Measurements from ENCODE around the gene EXOC4. TPM values are rescaled to one million over a fixed set of nuclear protein-coding genes. Genes with fewer than 3 reads are reported as not detected.
"Not testable (repeated sequence)": the region's sequence is repeated elsewhere in the genome, so short reads cannot be mapped to it uniquely, and the experiment has no call there.

Gene EXOC4
- total RNA-seq, 1 donor from 2014 or later, result 66.2 TPM

DNA sequence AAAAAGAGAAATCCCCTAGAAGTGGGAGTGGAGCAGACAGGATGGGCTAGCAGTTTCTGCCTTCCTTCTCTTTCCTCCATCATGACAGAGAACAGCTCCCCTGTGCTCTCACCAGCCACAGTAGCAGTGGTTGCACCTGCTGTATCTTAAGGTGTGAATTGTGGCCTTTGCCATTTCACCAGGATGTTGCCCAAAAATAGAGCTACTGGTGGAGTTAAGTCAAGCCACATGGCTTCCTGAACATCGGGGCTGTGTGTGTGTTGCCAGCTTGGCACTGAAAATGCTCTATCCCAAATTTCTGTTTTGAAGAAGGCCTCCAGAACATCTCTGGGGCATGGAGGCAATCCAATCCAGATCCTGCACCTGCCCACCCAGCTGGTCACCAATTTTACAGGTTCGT, 348.7 kb downstream of the EXOC4 start:
- no peak for DNase-seq (ENCODE audit: extremely low read depth, low read depth, low spot score)

DNA sequence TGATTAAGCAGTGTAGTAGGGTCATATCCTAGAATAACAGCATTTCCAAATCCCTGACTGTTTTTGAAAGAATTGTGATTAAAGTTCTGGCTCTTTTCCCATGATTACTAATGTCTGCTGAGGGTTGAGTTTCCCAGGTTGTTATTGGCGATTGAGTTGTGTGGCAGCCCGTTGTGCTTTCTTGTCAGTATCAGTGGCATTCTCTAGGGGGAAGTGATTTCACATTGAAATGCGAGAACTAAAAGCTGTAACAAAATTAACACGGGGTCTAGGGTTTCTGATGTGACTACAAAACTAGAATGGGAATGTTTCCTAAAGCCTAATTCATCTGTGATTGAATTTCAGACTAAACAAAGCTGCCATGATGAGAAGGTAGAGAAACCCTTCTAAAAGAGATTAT, 349.4 kb downstream of the EXOC4 start:
- DNase-seq (ENCODE audit: extremely low read depth, low read depth, low spot score), result no peak

GRCh38 chr7:133606991-133607390, 354.1 kb downstream of the EXOC4 start:
- no peak for DNase-seq (ENCODE audit: extremely low read depth, low read depth, low spot score)

- no peak for DNase-seq (ENCODE audit: extremely low read depth, low read depth, low spot score)
Measured at GRCh38 chr7:133609806-133610205, 356.9 kb downstream of the EXOC4 start.

GRCh38 chr7:133611955-133612354, 359.1 kb downstream of the EXOC4 start:
- no peak for DNase-seq (ENCODE audit: extremely low read depth, low read depth, low spot score)

DNA sequence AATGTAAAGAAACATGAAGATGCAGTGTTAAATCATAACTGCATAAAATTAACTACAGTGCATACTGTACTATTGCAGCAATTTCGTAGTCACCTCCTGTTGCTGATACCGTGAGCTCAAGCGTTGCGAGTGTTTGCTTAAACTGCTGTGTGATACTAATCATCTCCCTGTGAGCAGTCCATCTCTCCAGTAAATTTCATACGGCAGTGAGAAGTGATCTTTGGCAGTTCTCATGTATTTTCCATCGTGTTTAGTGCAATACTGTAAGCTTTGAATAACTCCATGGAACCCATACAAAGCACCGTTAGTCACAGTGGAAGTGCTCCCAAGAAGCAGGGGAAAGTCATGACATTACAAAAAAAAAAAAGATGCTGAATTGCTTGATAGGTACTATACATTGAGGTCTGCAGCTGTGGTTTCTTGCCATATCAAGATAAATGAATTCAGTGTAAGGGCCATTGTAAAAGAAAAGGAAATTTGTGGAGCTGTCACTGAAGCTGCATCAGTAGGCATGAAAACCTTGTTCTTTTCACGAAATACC, 360.4 kb downstream of the EXOC4 start:
- DNase-seq (ENCODE audit: extremely low read depth, low read depth, low spot score), result no peak

DNA sequence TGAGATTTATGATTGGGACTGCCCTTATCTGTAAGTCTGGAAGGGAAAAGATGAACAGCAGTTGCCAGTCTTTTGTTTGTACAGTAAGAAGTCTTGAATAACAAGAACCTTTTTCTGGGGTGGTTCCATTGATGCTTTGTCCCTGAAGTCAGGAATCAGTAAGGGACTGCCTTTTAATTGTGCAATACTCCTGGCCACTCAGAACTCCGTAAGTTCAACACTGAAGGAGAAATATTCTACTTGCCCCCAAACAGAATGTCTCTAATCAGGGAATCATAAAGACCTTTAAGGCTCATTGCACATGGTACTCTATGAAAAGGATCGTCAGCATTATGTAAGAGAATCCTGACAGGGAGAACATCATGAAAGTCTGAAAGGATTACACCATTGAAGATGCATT, 361.4 kb downstream of the EXOC4 start:
- DNase-seq (ENCODE audit: extremely low read depth, low read depth, low spot score), result no peak

DNA sequence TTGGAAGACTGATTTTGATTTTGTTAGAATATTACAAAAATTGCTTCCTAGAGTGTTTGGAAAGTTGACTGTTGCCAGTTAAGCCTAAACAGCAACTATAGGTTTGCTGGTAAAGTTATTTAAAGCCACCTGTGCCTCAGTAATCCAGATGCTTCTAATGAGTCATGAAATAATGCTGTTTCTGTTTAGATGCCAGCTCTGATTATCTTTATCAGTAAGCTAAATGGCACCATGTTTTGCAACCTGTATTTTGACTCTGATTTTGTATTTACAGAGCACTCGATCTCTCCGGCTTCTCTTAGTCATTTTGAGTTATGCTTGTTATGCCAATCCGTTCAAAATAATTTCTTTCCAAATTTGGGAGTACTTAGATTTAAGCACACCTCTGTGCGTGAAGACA, 366.1 kb downstream of the EXOC4 start:
- no peak for DNase-seq (ENCODE audit: extremely low read depth, low read depth, low spot score)

DNA sequence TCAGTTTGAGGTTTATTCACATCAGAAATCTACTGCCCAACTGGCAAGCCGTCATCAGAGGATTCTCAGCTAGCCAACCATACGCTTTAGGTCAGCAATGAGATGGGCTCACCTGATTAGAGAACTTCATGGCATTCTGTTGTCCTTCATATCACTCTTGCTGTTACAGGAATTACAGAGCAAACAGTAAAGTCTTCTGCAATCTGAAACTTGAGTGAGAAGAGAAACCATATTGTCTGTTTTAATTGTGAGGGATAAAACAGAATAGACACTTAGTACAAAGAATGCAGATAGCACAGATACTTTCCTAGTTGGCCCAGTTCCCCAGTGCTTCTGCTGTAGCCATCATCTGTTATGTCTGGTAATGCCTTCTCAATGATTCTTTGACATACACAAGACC, 366.6 kb downstream of the EXOC4 start:
- DNase-seq (ENCODE audit: extremely low read depth, low read depth, low spot score), result no peak

DNA sequence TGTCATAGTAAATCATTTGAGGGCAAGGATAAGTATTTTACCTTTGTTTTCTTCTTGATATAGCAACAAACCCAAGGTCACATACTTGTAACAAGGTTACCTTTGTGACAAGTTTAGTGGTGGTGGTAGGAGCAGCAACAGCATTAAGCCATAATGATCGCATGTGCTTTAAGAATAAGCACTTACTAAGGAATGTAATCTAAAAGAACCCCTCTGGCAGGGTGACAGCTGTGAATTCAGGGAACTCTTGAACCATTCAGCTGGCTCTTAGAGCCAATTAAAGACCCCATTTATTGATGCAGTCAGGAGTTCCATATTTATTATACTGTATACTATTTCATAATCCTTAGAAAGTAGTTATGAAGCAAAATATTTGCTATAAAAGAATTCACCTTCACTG, 370.8 kb downstream of the EXOC4 start:
- no peak for DNase-seq (ENCODE audit: extremely low read depth, low read depth, low spot score)

DNA sequence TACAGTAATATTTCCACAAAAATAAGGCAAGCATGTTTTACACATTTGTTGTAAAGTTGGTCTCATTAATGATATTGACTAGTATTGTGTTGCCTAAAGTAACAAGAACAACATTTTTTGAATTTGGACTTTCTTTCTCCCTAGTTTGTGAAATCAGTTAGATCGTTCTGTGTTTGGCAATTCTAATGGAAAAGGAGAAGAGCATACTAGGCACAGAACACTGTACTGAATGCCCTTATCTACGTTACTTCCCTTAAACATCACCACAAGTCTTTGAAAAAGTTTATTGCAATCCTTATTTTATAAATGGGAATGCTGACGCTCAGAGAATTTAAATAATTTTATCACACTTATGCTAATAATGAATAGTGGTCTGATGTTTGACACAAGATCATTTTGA, 372.2 kb downstream of the EXOC4 start:
- no peak for DNase-seq (ENCODE audit: extremely low read depth, low read depth, low spot score)

- DNase-seq (ENCODE audit: extremely low read depth, low read depth, low spot score), result no peak
Measured at GRCh38 chr7:133629701-133630100, 376.8 kb downstream of the EXOC4 start.

- DNase-seq (ENCODE audit: extremely low read depth, low read depth, low spot score), result no peak
Measured at GRCh38 chr7:133633055-133633454, 380.2 kb downstream of the EXOC4 start.

- no peak for DNase-seq (ENCODE audit: extremely low read depth, low read depth, low spot score)
Measured at GRCh38 chr7:133635541-133635940, 382.7 kb downstream of the EXOC4 start.

- DNase-seq (ENCODE audit: extremely low read depth, low read depth, low spot score), result no peak
Measured at GRCh38 chr7:133638857-133639256, 386.0 kb downstream of the EXOC4 start.

GRCh38 chr7:133641436-133641835, 388.6 kb downstream of the EXOC4 start:
- no peak for DNase-seq (ENCODE audit: extremely low read depth, low read depth, low spot score)

DNA sequence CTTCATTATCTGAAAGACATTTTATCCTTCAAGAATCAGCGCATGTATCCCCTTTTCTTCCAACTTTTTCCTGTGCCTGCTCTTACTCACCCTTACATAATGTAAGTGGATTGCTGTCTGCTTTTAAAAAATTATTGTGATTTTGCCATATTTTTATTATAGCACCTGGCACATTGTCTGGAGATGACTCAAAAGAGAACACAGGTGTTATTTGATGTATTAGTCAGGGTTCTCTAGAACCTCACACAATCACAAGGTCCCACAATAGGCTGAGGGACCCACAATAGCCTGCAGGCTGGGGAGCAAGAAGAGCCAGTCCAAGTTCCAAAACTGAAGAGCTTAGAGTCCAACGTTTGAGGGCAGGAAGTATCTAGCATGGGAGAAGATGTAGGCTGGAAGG, 390.0 kb downstream of the EXOC4 start:
- DNase-seq (ENCODE audit: extremely low read depth, low read depth, low spot score), result no peak

GRCh38 chr7:133643652-133644051, 390.8 kb downstream of the EXOC4 start:
- DNase-seq (ENCODE audit: extremely low read depth, low read depth, low spot score), result not testable (repeated sequence)

- no peak for DNase-seq (ENCODE audit: extremely low read depth, low read depth, low spot score)
Measured at GRCh38 chr7:133645884-133646391, 393.1 kb downstream of the EXOC4 start.

GRCh38 chr7:133646472-133647315, 393.8 kb downstream of the EXOC4 start:
- DNase-seq (ENCODE audit: extremely low read depth, low read depth, low spot score), result no peak

- DNase-seq (ENCODE audit: extremely low read depth, low read depth, low spot score), result no peak
Measured at GRCh38 chr7:133649593-133649992, 396.7 kb downstream of the EXOC4 start.

DNA sequence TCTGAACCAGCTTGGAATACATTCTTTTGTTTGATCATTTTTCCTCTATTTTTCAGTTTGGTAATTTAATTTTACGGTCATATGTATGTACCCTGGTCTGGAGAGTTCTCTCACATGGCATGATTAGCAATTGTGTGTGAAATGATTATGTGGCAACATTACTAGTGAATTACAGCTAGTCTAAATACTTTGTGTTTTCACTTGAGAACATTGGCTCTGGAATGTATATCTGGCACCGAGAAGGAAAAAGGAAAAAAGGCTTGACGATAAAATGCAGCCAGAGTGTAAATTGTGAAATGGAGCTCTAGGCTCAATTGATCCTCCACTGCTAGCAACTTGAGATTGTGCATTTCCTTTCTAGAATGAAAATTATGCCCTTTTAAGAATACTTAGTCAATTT, 397.2 kb downstream of the EXOC4 start:
- no peak for DNase-seq (ENCODE audit: extremely low read depth, low read depth, low spot score)
